Measurements from ENCODE around the gene NOVA2.
A peak's percentile ranks its signal among the peaks of the same experiment; 100 is the strongest.

NOVA2 gene

GRCh38 chr19:45885556-45886426 lies 87.9 kb downstream of the NOVA2 start, which contains the start of gene IRF2BP1:
Gene IRF2BP1, minus strand, starts transcription at chr19:45886141. Its CDS starts 367 bp downstream, at chr19:45885774.
- no peak for TF ChIP-seq JUND (IDR thresholded peaks at IDR 0.05; ENCODE audit: low read depth)
- DNase-seq (ENCODE audit: low read depth in 1 of 2, low spot score in 1 of 2), result peak in 1 of 2 experiments; percentile 94
- in situ Hi-C loops (cut with HindIII; ENCODE audit: low pct_unique_long_range_greater_than_20kb, low sequenced_read_pairs), result no loop called here

GRCh38 chr19:45884682-45885555 lies 88.7 kb downstream of the NOVA2 start:
- no peak for TF ChIP-seq JUND (IDR thresholded peaks at IDR 0.05; ENCODE audit: low read depth)
- DNase-seq (ENCODE audit: low read depth in 1 of 2, low spot score in 1 of 2), result no peak
- in situ Hi-C loops (cut with HindIII; ENCODE audit: low pct_unique_long_range_greater_than_20kb, low sequenced_read_pairs), result no loop called here

- DNase-seq (ENCODE audit: low read depth in 1 of 2, low spot score in 1 of 2), result no peak
- no peak for TF ChIP-seq JUND (IDR thresholded peaks at IDR 0.05; ENCODE audit: low read depth)
- in situ Hi-C loops (cut with HindIII; ENCODE audit: low pct_unique_long_range_greater_than_20kb, low sequenced_read_pairs), result no loop called here
These were observed 89.6 kb downstream of the NOVA2 start for GRCh38 chr19:45883881-45884681.
